ENCODE results near the gene FNDC1.

DNA sequence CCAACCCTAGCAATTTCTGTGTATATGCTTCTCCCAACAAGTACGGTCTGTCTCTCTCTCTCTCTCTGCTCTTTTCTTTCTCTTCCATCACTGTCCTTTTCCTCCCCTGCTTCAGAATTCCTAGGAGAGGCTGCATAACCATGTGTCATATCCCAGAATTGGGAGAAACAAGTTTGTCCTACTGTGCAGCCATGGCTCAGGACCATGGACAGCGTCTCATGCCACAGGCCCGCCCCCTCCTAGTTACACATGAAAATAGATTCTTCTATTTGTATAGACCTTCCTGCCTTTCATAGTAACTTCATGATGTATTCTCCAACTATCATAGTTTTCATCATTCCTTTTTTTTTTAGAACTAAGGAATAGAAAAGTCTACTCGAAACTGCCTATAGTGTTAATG lies 98.0 kb downstream of the FNDC1 start:
- TF ChIP-seq EZH2 (IDR thresholded peaks at IDR 0.05), result no peak
- TF ChIP-seq POLR2AphosphoS5 (IDR thresholded peaks at IDR 0.05; ENCODE audit: borderline replicate concordance, low read depth, low read length), result no peak

Data from SK-N-MC (cell line).